GM23338 (cell line): Measurements from ENCODE around the gene TFPI. TPM values are rescaled to one million over a fixed set of nuclear protein-coding genes. Genes with fewer than 3 reads are reported as not detected.
A peak's percentile ranks its signal among the peaks of the same experiment; 100 is the strongest.

Source experiments
- ATAC-seq: fragments of 200-7000 bp; cut with Tn5 transposase; 3 replicates; pipeline ENCODE4 v1.9.1; 2020
- DNase-seq: peaks from one replicate; pipeline ENCODE4 v3.0.0-alpha.2; 2015; ENCODE audit warnings: low spot score
- H2AFZ ChIP-seq: fragments of 200-600 bp; sonication (generic); 2 replicates; pipeline ENCODE4 v1.8.0; 2016; ENCODE audit warnings: antibody characterized with exemption, mild to moderate bottlenecking, moderate library complexity
- H3F3A ChIP-seq: fragments of 200-600 bp; sonication (generic); replicated peaks from 2 replicates; pipeline ENCODE4 v1.8.0; 2017; ENCODE audit warnings: antibody characterized with exemption, mixed run types, low read depth
- H3K27ac ChIP-seq: fragments of 200-600 bp; sonication (generic); 2 replicates; pipeline ENCODE4 v1.6.1; 2016; ENCODE audit warnings: low read depth
- H3K27me3 ChIP-seq: fragments of 200-600 bp; sonication (generic); 2 replicates; pipeline ENCODE4 v1.8.0; 2016; ENCODE audit warnings: mild to moderate bottlenecking, mixed run types, moderate library complexity; ENCODE audit not compliant: insufficient read depth
- H3K36me3 ChIP-seq: fragments of 200-600 bp; sonication (generic); 2 replicates; pipeline ENCODE4 v1.8.0; 2016; ENCODE audit warnings: mild to moderate bottlenecking; ENCODE audit not compliant: insufficient read depth
- H3K4me1 ChIP-seq: fragments of 200-600 bp; sonication (generic); 2 replicates; pipeline ENCODE4 v1.8.0; 2016; ENCODE audit warnings: mild to moderate bottlenecking, moderate library complexity; ENCODE audit not compliant: insufficient read depth
- H3K4me2 ChIP-seq: fragments of 200-600 bp; sonication (generic); 2 replicates; pipeline ENCODE4 v1.7.1; 2017; ENCODE audit warnings: mixed run types
- H3K4me3 ChIP-seq: fragments of 200-600 bp; sonication (generic); 2 replicates; pipeline ENCODE4 v1.6.1; 2016; ENCODE audit warnings: mixed run types
- H3K79me2 ChIP-seq: fragments of 200-600 bp; sonication (generic); replicated peaks from 2 replicates; pipeline ENCODE4 v1.8.0; 2017; ENCODE audit warnings: mild to moderate bottlenecking; ENCODE audit not compliant: insufficient read depth
- H3K9me2 ChIP-seq: fragments of 200-600 bp; sonication (generic); 2 replicates; pipeline ENCODE4 v1.8.0; 2017; ENCODE audit not compliant: insufficient read depth
- H4K20me1 ChIP-seq: fragments of 200-600 bp; sonication (generic); replicated peaks from 2 replicates; pipeline ENCODE4 v1.8.0; 2017; ENCODE audit warnings: mild to moderate bottlenecking; ENCODE audit not compliant: insufficient read depth
- H3K27ac Mint-ChIP-seq: 2 replicates; pipeline ENCODE4 v1.8.0; 2020; ENCODE audit warnings: inconsistent platforms, mild to moderate bottlenecking, moderate library complexity, mixed read lengths
- H3K27me3 Mint-ChIP-seq: 3 replicates; pipeline ENCODE4 v1.8.0; 2022; ENCODE audit warnings: low read depth, mild to moderate bottlenecking, moderate library complexity, mixed read lengths, inconsistent platforms; ENCODE audit not compliant: insufficient read depth, poor library complexity
- H3K36me3 Mint-ChIP-seq: 3 replicates; pipeline ENCODE4 v1.8.0; 2021; ENCODE audit warnings: low read depth, mild to moderate bottlenecking, inconsistent platforms, moderate library complexity, mixed read lengths
- H3K4me1 Mint-ChIP-seq: 3 replicates; pipeline ENCODE4 v1.8.0; 2020; ENCODE audit warnings: mild to moderate bottlenecking, inconsistent platforms, mixed read lengths
- H3K4me3 Mint-ChIP-seq: 3 replicates; pipeline ENCODE4 v1.8.0; 2021; ENCODE audit warnings: moderate library complexity, mild to moderate bottlenecking, inconsistent platforms, mixed read lengths
- H3K9me3 Mint-ChIP-seq: 3 replicates; pipeline ENCODE4 v1.8.0; 2020; ENCODE audit warnings: moderate library complexity, mild to moderate bottlenecking, inconsistent platforms, mixed read lengths
- CREB1 ChIP-seq: fragments of 250-450 bp; sonication (Bioruptor Pico); IDR thresholded peaks from 2 replicates; pipeline ENCODE4 v1.5.0; 2020; ENCODE audit warnings: low read depth, mild to moderate bottlenecking, moderate library complexity
- CTCF ChIP-seq, 2 experiments: fragments of 200-600 bp in 1 of 2; sonication (generic) in 1 of 2; conservative IDR thresholded peaks; 2 replicates each; pipeline versions ENCODE4 v1.5.1 to v1.6.1; 2016 to 2017; ENCODE audit warnings: antibody characterized with exemption in 2 of 2, low read depth in 2 of 2, mild to moderate bottlenecking in 2 of 2, moderate library complexity in 1 of 2
- EZH2 ChIP-seq: fragments of 200-600 bp; sonication (generic); IDR thresholded peaks from one replicate; pipeline ENCODE4 v1.8.0; 2017; ENCODE audit warnings: antibody characterized with exemption, mild to moderate bottlenecking, low read depth; ENCODE audit not compliant: unreplicated experiment
- JUNB ChIP-seq: IDR thresholded peaks from one replicate; pipeline ENCODE4 v1.6.1; 2016; ENCODE audit warnings: antibody characterized with exemption; ENCODE audit not compliant: unreplicated experiment
- POLR2AphosphoS5 ChIP-seq: IDR thresholded peaks from 2 replicates; pipeline ENCODE4 v1.6.1; 2016; ENCODE audit warnings: antibody characterized with exemption, low read depth
- REST ChIP-seq: IDR thresholded peaks from one replicate; pipeline ENCODE4 v1.6.1; 2018; ENCODE audit warnings: antibody characterized with exemption; ENCODE audit not compliant: unreplicated experiment
- STAT1 ChIP-seq: IDR thresholded peaks from one replicate; pipeline ENCODE4 v1.6.1; 2016; ENCODE audit warnings: antibody characterized with exemption; ENCODE audit not compliant: unreplicated experiment
- ZNF114 ChIP-seq: fragments of 250-450 bp; sonication (Bioruptor Pico); IDR thresholded peaks from 2 replicates; pipeline ENCODE4 v1.5.0; 2020; ENCODE audit warnings: mild to moderate bottlenecking, moderate library complexity
- ZNF331 ChIP-seq: fragments of 250-450 bp; sonication (Bioruptor Pico); IDR thresholded peaks from 2 replicates; pipeline ENCODE4 v1.5.0; 2020; ENCODE audit warnings: low read depth, mild to moderate bottlenecking, moderate library complexity
- ZNF462 ChIP-seq: fragments of 250-450 bp; sonication (Bioruptor Pico); IDR thresholded peaks from 2 replicates; pipeline ENCODE4 v1.5.0; 2020; ENCODE audit warnings: mild to moderate bottlenecking, moderate library complexity
- polyA plus RNA-seq: library from polyadenylated mRNA; unstranded; fragments of >200 nt; fragmentation: Nextera tagmentation; extraction: Ambion mirVana; gene quantifications from 2 replicates; pipeline ENCODE4 v1.2.1, GENCODE V29; 2016
- total RNA-seq: library from RNA; depleted of rRNA; stranded (reverse); fragments of >200 nt; shearing (Covaris generic); gene quantifications from 2 replicates; pipeline ENCODE4 v1.2.3, GENCODE V29; 2014
- TF ChIP-seq, protein P1 (sequence below): IDR thresholded peaks from 2 replicates; pipeline ENCODE4 v1.6.1; 2016; ENCODE audit warnings: antibody characterized with exemption

TFPI gene
- total and polyA plus RNA-seq, 2 experiments from 2014 or later: 1.8 to 1.9 TPM

DNA sequence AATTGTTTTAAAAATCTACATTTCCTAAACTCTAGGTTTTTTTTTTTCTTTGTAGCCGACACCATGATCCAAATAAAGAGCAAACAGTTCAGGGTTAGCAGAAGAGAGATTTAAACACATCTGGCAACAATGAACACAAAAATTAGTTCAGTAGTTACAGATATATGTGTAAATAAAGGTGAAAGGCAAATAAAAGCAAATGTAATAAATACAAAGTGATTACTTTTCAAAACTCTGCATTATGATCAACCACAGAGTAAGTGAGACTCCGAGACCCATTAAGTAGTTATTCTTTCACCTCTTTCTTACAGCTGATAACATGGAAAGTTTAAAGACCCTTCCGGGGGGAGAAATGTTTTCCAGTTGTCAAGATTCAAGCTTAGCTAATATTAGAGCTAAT is 106.9 kb downstream of the TFPI start (continued):
- TF ChIP-seq ZNF462 (CRISPR knock-in tag) (no peak), CREB1 (no peak), EZH2 (no peak)

- no peaks in the 10 kb centered on the region for H3K36me3 ChIP-seq
- no peaks in the 10 kb centered on the region; the same call in 2 of the 3 replicates for H3K9me3 Mint-ChIP-seq
- ATAC-seq (no peak), DNase-seq (no peak)
- H3K4me1 Mint-ChIP-seq: peaks cover 18% of the 10 kb centered on the region; the same call in 2 of the 3 replicates
- no peaks in the 10 kb centered on the region for H3F3A ChIP-seq
- H3K4me2 ChIP-seq: peak overlapping the region; percentile 11; the same call in 1 of the 2 replicates
- H3K27ac Mint-ChIP-seq: no peak overlapping the region
- no peak overlapping the region for H3K4me3 ChIP-seq
- no peaks in the 10 kb centered on the region for H3K36me3 Mint-ChIP-seq
- 0 out of 2 replicates have a peak overlapping the region, but pooled peaks have one; percentile 5 for H3K27ac ChIP-seq
- no peaks in the 10 kb centered on the region for H3K9me2 ChIP-seq
- H2AFZ ChIP-seq: no peak overlapping the region
- H4K20me1 ChIP-seq: no peaks in the 10 kb centered on the region
- 0 out of 3 replicates have a peak overlapping the region, but pooled peaks have one; percentile 1 for H3K4me3 Mint-ChIP-seq
- H3K79me2 ChIP-seq: no peaks in the 10 kb centered on the region
- no peaks in the 10 kb centered on the region for H3K27me3 ChIP-seq
- H3K27me3 Mint-ChIP-seq: peaks cover 2% of the 10 kb centered on the region
- no peaks in the 10 kb centered on the region for H3K4me1 ChIP-seq
- TF ChIP-seq, protein P1, sequence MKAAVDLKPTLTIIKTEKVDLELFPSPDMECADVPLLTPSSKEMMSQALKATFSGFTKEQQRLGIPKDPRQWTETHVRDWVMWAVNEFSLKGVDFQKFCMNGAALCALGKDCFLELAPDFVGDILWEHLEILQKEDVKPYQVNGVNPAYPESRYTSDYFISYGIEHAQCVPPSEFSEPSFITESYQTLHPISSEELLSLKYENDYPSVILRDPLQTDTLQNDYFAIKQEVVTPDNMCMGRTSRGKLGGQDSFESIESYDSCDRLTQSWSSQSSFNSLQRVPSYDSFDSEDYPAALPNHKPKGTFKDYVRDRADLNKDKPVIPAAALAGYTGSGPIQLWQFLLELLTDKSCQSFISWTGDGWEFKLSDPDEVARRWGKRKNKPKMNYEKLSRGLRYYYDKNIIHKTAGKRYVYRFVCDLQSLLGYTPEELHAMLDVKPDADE: no peak
- TF ChIP-seq CTCF (conservative IDR thresholded peaks at IDR 0.05; ENCODE audit: low read depth in 2 of 2) (no peak), POLR2AphosphoS5 (no peak), EZH2 (no peak), STAT1 (no peak), ZNF331 (CRISPR knock-in tag) (no peak), ZNF114 (CRISPR knock-in tag) (no peak), REST (no peak), JUNB (no peak)
These were observed 107.5 kb downstream of the TFPI start for GRCh38 chr2:187446711-187447110.
